ENCODE data around the gene TTLL1. TPM values are rescaled to one million over a fixed set of nuclear protein-coding genes. Genes with fewer than 3 reads are reported as not detected.
A peak's percentile ranks its signal among the peaks of the same experiment; 100 is the strongest.
"Not testable (repeated sequence)": the region's sequence is repeated elsewhere in the genome, so short reads cannot be mapped to it uniquely, and the experiment has no call there.

TTLL1 gene
- total RNA-seq, 1 donor from 2014 or later, result 2.6 TPM

GRCh38 chr22:43118953-43119458, 29.8 kb upstream of the TTLL1 start:
- intact Hi-C loops (cut with micrococcal nuclease), result no loop called here
- Mint-ChIP-seq H3K4me3 (no peak overlapping the region), H3K27ac (no peak overlapping the region), H3K9me3 (no peaks in the 10 kb centered on the region), H3K36me3 (ENCODE audit: low read depth) (no peaks in the 10 kb centered on the region), H3K27me3 (peaks cover 2% of the 10 kb centered on the region), H3K4me1 (peaks cover 5% of the 10 kb centered on the region)
- no peak for DNase-seq

DNA sequence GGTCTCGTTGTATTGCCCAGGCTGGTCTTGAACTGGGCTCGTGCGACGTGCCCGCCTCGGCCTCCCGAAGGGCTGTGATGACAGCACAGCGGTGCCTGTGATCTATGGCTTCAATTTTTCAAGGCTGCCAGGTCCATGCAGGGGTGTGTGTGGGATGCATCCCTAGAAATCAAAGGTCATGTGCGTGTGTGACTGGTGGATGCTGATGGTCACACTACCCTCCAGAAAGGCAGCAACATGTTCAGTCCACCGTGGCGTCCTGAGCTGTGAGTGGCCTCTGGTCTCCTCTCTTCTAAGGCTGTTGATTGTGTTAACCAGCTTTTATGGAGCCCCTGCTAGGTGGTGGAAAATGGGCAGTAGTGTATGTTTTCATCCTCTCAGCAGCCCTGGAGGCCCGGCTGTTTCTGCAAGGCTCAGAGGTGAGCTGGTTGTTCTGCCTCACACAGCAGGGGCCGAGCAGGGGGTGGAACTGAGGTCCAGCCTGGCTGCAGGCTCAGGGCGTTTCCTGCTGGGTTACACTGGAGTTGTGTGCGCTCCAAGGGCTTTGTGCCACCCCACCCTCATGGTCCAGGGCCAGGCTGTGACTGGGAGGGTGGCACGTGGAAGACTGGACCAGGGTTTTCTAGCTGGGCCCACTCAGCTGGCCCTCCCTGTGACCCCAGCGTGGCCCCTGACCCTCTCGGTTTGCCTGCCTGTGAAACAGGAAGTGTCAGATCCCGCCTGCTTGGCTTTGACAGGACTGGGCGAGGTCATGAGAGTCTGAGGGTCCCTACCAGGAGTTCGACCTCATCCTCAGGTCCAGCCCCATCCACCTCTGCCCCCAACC, 29.0 kb upstream of the TTLL1 start:
- H3K36me3 Mint-ChIP-seq (ENCODE audit: low read depth), result no peaks in the 10 kb centered on the region
- peaks cover 5% of the 10 kb centered on the region for H3K4me1 Mint-ChIP-seq
- H3K27ac Mint-ChIP-seq, result no peak overlapping the region
- intact Hi-C loops (cut with micrococcal nuclease), result no loop called here
- DNase-seq, result no peak
- H3K27me3 Mint-ChIP-seq, result peaks cover 9% of the 10 kb centered on the region
- no peaks in the 10 kb centered on the region for H3K9me3 Mint-ChIP-seq
- H3K4me3 Mint-ChIP-seq, result no peak overlapping the region

DNA sequence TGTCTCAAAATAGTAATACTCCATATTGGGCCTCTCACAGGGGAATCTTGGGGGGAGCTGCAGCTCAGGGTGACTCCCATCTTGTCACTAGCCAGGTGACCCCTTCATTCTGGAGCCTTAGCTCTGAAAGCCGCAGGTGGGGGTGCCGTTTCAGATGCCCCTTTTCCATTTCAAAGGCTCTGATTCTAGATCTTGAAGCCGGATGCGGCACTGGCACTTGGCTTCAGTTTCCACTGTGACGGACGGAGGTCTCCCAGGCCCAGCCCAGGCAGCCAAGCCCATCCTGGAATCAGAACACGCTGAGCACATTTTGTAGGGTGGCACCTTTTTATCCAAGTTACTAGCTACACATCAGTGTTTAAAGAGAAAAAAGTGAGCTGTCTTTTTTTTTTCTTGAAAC, 27.7 kb upstream of the TTLL1 start:
- H3K27ac Mint-ChIP-seq, result no peak overlapping the region
- no peaks in the 10 kb centered on the region for H3K36me3 Mint-ChIP-seq (ENCODE audit: low read depth)
- no peaks in the 10 kb centered on the region for H3K9me3 Mint-ChIP-seq
- H3K27me3 Mint-ChIP-seq, result peaks cover 13% of the 10 kb centered on the region
- intact Hi-C loops (cut with micrococcal nuclease), result no loop called here
- DNase-seq, result no peak
- H3K4me1 Mint-ChIP-seq, result peaks cover 5% of the 10 kb centered on the region
- no peak overlapping the region for H3K4me3 Mint-ChIP-seq

- Mint-ChIP-seq H3K4me3 (no peak overlapping the region), H3K27me3 (peaks cover 20% of the 10 kb centered on the region), H3K9me3 (no peaks in the 10 kb centered on the region), H3K4me1 (peaks cover 10% of the 10 kb centered on the region), H3K36me3 (ENCODE audit: low read depth) (no peaks in the 10 kb centered on the region), H3K27ac (no peak overlapping the region)
- DNase-seq, result no peak
- intact Hi-C loops (cut with micrococcal nuclease), result no loop called here
These were observed 25.8 kb upstream of the TTLL1 start for GRCh38 chr22:43114958-43115357.

DNA sequence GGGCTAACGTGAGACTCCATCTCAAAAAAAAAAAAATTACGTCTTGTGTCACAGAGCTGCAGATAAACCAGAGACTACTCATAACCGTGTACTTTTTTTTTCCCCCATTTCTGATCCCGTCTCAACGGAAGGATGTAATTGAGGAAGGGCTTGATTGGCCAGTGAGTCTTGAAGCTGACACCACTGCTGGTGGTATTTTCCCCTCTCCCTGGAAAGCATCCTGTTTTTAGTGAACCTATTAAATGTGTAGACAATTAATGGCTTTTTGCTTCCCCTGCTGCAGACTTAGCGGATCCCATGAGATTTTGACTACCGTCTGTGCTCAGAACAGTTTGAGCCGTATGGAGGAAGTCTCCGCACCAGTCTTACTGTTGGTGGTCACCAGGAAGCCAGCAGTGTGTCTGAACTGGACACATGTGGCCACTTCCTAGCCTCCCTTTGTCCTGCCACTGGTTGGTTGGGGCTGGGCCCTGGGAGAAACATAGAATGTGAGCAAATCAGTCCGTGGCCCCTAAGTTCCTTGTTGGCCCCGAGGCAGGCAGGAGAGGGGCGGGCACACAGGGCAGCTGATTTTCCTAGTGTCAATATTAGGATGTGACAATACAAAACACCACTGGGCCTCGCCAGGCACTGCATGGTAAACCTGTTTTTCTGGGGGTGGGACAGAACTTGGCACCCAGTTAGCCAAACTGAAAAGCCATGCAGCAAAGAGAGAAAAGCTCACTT, 24.5 kb upstream of the TTLL1 start:
- intact Hi-C loops (cut with micrococcal nuclease), result no loop called here
- Mint-ChIP-seq H3K27ac (no peak overlapping the region), H3K9me3 (no peaks in the 10 kb centered on the region), H3K36me3 (ENCODE audit: low read depth) (no peaks in the 10 kb centered on the region), H3K4me1 (peaks cover 4% of the 10 kb centered on the region), H3K4me3 (no peak overlapping the region), H3K27me3 (peaks cover 29% of the 10 kb centered on the region)
- DNase-seq, result no peak

DNA sequence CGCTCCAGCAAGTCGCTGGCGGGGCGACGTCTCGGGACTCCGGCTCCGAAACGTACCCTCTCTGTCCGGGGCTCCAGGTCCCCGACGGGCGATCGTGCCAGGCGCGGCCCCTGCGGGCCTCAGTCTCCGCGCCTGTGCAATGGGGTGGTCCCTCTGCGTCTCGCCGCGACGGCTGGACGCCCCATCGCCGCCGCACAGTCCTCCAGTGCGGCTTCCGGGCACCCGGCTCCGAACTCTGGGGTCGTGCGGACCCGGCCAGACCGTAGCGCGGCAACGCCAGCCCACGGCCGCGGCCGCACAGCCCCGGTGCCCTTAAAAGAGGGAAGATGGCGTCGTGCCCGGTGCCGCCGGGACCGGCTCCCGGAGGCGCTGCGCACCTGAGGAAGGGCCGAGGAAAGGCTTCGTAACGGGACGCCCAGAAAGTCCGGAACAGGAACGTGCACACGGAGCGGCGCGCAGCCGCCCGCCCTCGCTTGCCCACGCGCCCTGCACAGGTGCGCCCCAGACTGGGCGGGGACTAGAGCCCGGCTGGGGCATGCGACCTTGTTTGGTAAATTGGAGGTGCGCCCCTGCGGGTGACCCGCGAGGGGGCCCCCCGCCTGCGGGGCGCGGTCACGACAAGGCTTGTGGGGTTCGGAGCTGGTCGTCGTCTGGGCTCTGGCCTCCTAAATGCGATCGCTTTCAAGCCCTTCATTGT, 21.9 kb upstream of the TTLL1 start:
- no peak overlapping the region for H3K27ac Mint-ChIP-seq
- intact Hi-C loops (cut with micrococcal nuclease), result no loop called here
- H3K9me3 Mint-ChIP-seq, result no peaks in the 10 kb centered on the region
- peak; percentile 80 for DNase-seq
- H3K36me3 Mint-ChIP-seq (ENCODE audit: low read depth), result no peaks in the 10 kb centered on the region
- H3K4me3 Mint-ChIP-seq, result peak overlapping the region; percentile 66
- H3K4me1 Mint-ChIP-seq, result peaks cover 4% of the 10 kb centered on the region
- H3K27me3 Mint-ChIP-seq, result peaks cover 32% of the 10 kb centered on the region

- Mint-ChIP-seq H3K4me1 (peaks cover 4% of the 10 kb centered on the region), H3K27ac (no peak within 1 kb of the TSS), H3K27me3 (peaks cover 32% of the 10 kb centered on the region), H3K36me3 (ENCODE audit: low read depth) (no peaks in the 10 kb centered on the region), H3K9me3 (no peaks in the 10 kb centered on the region), H3K4me3 (peak within 1 kb of the TSS; percentile 83)
- intact Hi-C loops (cut with micrococcal nuclease), result no loop called here
- peak; percentile 83 for DNase-seq
These were observed 21.3 kb upstream of the TTLL1 start, which contains the start of gene BIK for GRCh38 chr22:43110444-43110926. Gene BIK (plus strand): TSS chr22:43110750. CDS start chr22:43124023, 13,273 bp downstream.

- Mint-ChIP-seq H3K4me1 (peaks cover 4% of the 10 kb centered on the region), H3K9me3 (no peaks in the 10 kb centered on the region), H3K36me3 (ENCODE audit: low read depth) (no peaks in the 10 kb centered on the region), H3K27me3 (peaks cover 31% of the 10 kb centered on the region), H3K27ac (no peak overlapping the region), H3K4me3 (peak overlapping the region; percentile 83)
- intact Hi-C loops (cut with micrococcal nuclease), result no loop called here
- no peak for DNase-seq
These were observed 20.8 kb upstream of the TTLL1 start for GRCh38 chr22:43109921-43110443.

DNA sequence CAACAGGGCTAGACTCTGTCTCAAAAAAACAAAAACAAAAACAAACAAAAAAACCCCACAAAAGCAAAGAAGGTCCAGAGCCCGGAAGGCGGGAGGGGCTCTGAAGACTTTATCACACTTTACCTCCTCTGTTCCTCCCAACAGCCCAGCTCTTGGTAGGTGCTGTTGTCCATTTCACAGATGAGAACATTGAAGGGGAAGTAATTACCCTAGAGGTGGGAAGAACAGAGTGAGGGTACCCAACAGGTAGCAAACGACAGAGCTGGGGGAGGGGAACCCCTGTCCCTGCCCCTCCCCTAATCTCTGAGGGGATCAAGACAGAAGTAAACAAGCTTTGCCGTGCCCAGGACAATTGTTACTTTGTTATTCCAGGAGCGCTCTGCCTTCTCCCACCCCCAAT, 20.3 kb upstream of the TTLL1 start:
- Mint-ChIP-seq H3K4me1 (peaks cover 4% of the 10 kb centered on the region), H3K27ac (no peak overlapping the region), H3K27me3 (peaks cover 30% of the 10 kb centered on the region), H3K36me3 (ENCODE audit: low read depth) (no peaks in the 10 kb centered on the region), H3K4me3 (no peak overlapping the region), H3K9me3 (no peaks in the 10 kb centered on the region)
- no peak for DNase-seq
- intact Hi-C loops (cut with micrococcal nuclease), result no loop called here

GRCh38 chr22:43106302-43106701, 17.1 kb upstream of the TTLL1 start:
- no peaks in the 10 kb centered on the region for H3K9me3 Mint-ChIP-seq
- H3K4me3 Mint-ChIP-seq, result no peak overlapping the region
- H3K27ac Mint-ChIP-seq, result no peak overlapping the region
- no peaks in the 10 kb centered on the region for H3K36me3 Mint-ChIP-seq (ENCODE audit: low read depth)
- DNase-seq, result no peak
- H3K4me1 Mint-ChIP-seq, result peaks cover 12% of the 10 kb centered on the region
- peaks cover 16% of the 10 kb centered on the region for H3K27me3 Mint-ChIP-seq
- intact Hi-C loops (cut with micrococcal nuclease), result no loop called here

GRCh38 chr22:43104950-43105349, 15.8 kb upstream of the TTLL1 start:
- intact Hi-C loops (cut with micrococcal nuclease); H3K27ac Mint-ChIP-seq; H3K9me3 Mint-ChIP-seq; H3K36me3 Mint-ChIP-seq (ENCODE audit: low read depth); H3K4me3 Mint-ChIP-seq; DNase-seq: not testable (repeated sequence)
- peaks cover 13% of the 10 kb centered on the region for H3K4me1 Mint-ChIP-seq
- peaks cover 12% of the 10 kb centered on the region for H3K27me3 Mint-ChIP-seq

DNA sequence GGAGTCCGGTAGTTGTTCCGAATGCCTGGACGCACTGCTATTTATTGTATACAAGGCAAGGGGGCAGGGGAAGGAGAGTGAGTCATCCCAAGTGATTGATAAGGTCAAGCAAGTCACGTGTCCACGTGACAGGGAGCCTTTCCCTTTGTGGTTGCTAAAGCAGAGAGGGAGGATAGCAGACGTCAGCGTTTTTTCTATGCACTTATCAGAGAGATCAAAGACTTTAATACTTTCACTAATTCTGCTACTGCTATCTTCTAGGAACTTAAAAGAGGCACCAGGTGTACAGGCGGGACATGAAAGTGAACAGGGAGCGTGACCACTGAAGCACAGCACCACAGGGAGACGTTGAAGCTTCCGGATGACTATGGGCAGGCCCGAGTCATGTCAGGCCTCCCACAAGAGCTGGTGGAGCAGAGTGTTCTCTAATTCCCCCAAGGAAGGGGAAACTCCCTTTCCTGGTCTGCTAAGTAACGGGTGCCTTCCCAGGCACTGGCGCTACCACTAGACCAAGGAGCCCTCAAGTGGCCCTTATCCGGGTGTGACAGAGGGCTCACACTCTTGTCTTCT, 14.9 kb upstream of the TTLL1 start:
- H3K4me3 Mint-ChIP-seq; intact Hi-C loops (cut with micrococcal nuclease); H3K36me3 Mint-ChIP-seq (ENCODE audit: low read depth); H3K27me3 Mint-ChIP-seq; H3K9me3 Mint-ChIP-seq: not testable (repeated sequence)
- Mint-ChIP-seq H3K4me1 (peaks cover 13% of the 10 kb centered on the region), H3K27ac (peak overlapping the region; percentile 36)
- DNase-seq, result peak; percentile 64

DNA sequence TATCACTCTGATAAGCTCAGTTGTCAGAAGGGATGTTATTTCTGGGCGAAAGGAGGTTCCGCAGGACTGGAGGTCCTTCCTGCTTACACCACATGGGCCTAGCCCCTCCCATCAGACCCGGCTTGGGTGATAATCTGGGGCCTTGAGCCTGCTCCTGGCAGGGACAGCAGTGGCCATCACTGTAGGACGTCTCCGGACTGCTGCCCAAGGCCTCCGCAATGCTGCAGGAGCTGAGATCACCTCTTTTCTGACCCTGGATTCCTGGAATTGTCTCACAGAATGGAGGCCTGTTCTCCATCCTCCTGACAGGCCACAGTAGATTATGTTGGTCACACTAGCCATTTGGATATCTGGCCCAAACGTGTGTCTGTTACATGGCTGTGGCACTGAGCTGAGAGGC, 12.1 kb upstream of the TTLL1 start:
- H3K27ac Mint-ChIP-seq, result no peak overlapping the region
- peaks cover 13% of the 10 kb centered on the region for H3K4me1 Mint-ChIP-seq
- DNase-seq, result no peak
- H3K4me3 Mint-ChIP-seq, result no peak overlapping the region
- no peaks in the 10 kb centered on the region for H3K36me3 Mint-ChIP-seq (ENCODE audit: low read depth)
- H3K27me3 Mint-ChIP-seq, result no peaks in the 10 kb centered on the region
- intact Hi-C loops (cut with micrococcal nuclease), result no loop called here
- H3K9me3 Mint-ChIP-seq, result peaks cover 2% of the 10 kb centered on the region

All from activated CD4-positive, alpha-beta T cell treated with anti-CD3 and anti-CD28 coated beads, Interleukin-2, amount 10 ng/mL, durations not matched to agents 24 days and 14 days (primary cell).